Fibroblast of the aortic adventitia (primary cell): ENCODE measurements around the gene DTNB. TPM values are rescaled to one million over a fixed set of nuclear protein-coding genes. Genes with fewer than 3 reads are reported as not detected.
A peak's percentile ranks its signal among the peaks of the same experiment; 100 is the strongest.

Experiments used
- DNase-seq: peaks from one replicate; pipeline ENCODE4 v3.0.0-alpha.2; 2010; ENCODE audit warnings: low read depth
- H3K4me3 ChIP-seq: 2 replicates; pipeline ENCODE4 v1.5.1; 2011; ENCODE audit warnings: low read depth, mild to moderate bottlenecking, control low read depth, low read length, moderate library complexity
- total RNA-seq: library from RNA; depleted of rRNA; stranded (reverse); fragments of >200 nt; gene quantifications from 2 replicates; pipeline ENCODE4 v1.2.3, GENCODE V29; 2012; ENCODE audit warnings: low replicate concordance
- TF ChIP-seq, protein P1 (sequence below): IDR thresholded peaks from 2 replicates; pipeline ENCODE4 v1.5.1; 2011; ENCODE audit warnings: mild to moderate bottlenecking, low read length, control low read depth, inconsistent platforms; ENCODE audit not compliant: insufficient read depth

Gene DTNB
- total RNA-seq, 1 donor, result 11.7 TPM

DNA sequence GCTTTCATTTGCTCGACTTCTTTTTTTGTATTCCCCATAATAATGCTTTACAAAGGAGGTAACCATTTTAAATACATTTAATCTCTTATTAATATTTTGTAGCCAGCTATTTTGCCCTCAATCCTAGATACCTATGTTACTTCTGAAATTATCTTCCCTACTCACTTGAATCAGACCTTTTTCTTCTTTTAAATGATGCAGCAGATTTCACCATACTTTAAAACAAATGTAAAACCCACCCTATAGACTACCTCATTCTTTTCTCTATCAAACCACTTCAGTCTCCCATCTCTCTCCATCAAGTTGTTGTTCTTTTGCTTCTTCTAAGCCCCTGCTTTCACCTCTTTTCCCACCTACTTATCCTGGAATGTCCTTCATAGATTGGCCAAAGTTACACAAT is 180.2 kb downstream of the DTNB start:
- H3K4me3 ChIP-seq, result no peak overlapping the region
- TF ChIP-seq, protein P1, sequence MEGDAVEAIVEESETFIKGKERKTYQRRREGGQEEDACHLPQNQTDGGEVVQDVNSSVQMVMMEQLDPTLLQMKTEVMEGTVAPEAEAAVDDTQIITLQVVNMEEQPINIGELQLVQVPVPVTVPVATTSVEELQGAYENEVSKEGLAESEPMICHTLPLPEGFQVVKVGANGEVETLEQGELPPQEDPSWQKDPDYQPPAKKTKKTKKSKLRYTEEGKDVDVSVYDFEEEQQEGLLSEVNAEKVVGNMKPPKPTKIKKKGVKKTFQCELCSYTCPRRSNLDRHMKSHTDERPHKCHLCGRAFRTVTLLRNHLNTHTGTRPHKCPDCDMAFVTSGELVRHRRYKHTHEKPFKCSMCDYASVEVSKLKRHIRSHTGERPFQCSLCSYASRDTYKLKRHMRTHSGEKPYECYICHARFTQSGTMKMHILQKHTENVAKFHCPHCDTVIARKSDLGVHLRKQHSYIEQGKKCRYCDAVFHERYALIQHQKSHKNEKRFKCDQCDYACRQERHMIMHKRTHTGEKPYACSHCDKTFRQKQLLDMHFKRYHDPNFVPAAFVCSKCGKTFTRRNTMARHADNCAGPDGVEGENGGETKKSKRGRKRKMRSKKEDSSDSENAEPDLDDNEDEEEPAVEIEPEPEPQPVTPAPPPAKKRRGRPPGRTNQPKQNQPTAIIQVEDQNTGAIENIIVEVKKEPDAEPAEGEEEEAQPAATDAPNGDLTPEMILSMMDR, result no peak
- DNase-seq, result no peak

DNA sequence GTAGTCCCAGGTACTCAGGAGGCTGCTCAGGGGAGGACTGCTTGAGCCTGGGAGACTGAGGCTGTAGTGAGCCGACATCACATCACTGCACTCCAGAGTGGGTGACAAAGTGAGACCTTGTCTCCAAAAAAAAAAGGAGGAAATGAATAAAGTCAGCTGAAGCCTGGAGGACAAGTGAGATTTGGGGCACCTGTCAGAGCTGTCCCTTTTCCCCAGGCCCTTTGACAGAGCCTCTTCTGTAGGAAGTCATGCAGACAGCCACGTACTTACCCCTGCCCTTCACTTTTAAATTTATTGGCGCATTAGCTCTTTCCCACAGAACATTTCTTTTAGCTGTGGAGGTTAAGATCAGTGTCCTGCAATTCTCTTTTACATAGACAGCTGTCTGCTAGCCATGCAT is 180.7 kb downstream of the DTNB start:
- TF ChIP-seq, protein P1, result no peak
- DNase-seq, result no peak
- no peak overlapping the region for H3K4me3 ChIP-seq

DNA sequence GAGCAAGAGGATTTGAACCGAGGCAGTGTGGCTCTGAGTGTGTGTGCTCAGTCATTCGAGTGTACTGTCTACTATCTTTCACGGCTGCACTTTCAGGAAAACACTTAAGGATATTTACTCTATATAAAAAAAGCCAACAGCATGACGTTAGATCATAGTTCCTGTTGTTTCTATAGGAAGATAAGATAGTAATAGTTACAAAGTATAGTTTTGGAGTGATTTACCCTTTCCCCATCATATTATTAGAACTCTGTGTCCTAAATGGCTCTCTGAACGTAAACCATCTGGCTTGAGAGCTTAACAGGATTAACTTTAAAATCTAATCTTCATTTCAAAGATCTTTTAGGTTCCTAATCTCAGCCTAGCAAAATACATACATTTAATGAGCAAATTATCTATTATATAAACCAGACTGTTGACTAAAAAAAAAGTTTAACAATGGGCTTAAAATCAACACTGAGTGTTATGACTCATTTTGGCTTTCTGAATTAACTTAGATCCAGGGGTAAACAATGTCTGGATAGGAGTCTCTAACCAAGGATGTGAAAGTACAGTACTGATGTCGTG is 181.3 kb downstream of the DTNB start:
- H3K4me3 ChIP-seq, result no peak overlapping the region
- TF ChIP-seq, protein P1, result no peak
- DNase-seq, result peak; percentile 84

- TF ChIP-seq, protein P1, result no peak
- H3K4me3 ChIP-seq, result no peak overlapping the region
- DNase-seq, result peak; percentile 21
Measured at GRCh38 chr2:25491003-25491696, 182.2 kb downstream of the DTNB start.

- TF ChIP-seq, protein P1, result no peak
- no peak overlapping the region for H3K4me3 ChIP-seq
- DNase-seq, result peak; percentile 6
Measured at GRCh38 chr2:25490217-25490616, 183.2 kb downstream of the DTNB start.

- H3K4me3 ChIP-seq, result no peak overlapping the region
- DNase-seq, result no peak
- TF ChIP-seq, protein P1, result no peak
Measured at GRCh38 chr2:25489631-25490030, 183.7 kb downstream of the DTNB start.
